ENCODE measurements around the gene PTPRD.

The PTPRD gene

DNA sequence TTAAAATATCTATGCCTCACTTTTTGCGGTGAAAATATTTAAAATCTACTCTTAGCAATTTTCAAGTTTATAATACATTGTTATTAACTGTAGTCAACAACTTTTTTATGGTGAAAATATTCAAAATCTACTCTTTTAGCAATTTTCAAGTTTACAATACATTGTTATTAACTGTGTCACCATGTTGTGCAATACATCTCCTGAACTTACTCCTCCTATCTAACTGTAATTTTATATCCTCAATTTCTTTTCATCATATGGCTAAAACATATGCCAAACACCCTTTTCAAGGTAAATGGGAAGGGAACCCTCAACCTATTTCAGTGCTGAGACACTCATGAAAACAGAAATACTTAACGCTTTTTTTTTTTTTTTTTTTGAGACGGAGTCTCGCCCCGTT is 1830.6 kb downstream of the PTPRD start:
- no peak for TF ChIP-seq CTCF (IDR thresholded peaks at IDR 0.05; ENCODE audit: insufficient read depth, low read length, poor library complexity, severe bottlenecking)
- TF ChIP-seq EZH2phosphoT487 (conservative IDR thresholded peaks at IDR 0.05; ENCODE audit: low read length), result no peak
- Histone ChIP-seq H3K4me3 (ENCODE audit: insufficient read depth, low read length, poor library complexity, severe bottlenecking) (no peak overlapping the region), H3K79me2 (ENCODE audit: insufficient read depth, low read length) (no peaks in the 10 kb centered on the region), H3K27me3 (ENCODE audit: low read length) (no peaks in the 10 kb centered on the region), H2AFZ (ENCODE audit: low read depth, low read length, severe bottlenecking) (no peak overlapping the region), H3K9ac (ENCODE audit: low read length) (no peak overlapping the region), H3F3A (ENCODE audit: insufficient read depth) (no peaks in the 10 kb centered on the region), H3K4me2 (ENCODE audit: low read depth, low read length, poor library complexity, severe bottlenecking) (no peak overlapping the region), H4K20me1 (ENCODE audit: low read depth, low read length) (no peaks in the 10 kb centered on the region), H3K9me3 (ENCODE audit: insufficient read depth, low read length) (no peaks in the 10 kb centered on the region), H3K36me3 (ENCODE audit: low read length) (no peaks in the 10 kb centered on the region), H3K27ac (ENCODE audit: low read depth, low read length) (no peak overlapping the region), H3K9me2 (replicated peaks; ENCODE audit: insufficient read depth, low read length) (0 out of 2 replicates have a peak, but pooled peaks cover 3% of the 10 kb centered on the region)

GRCh38 chr9:8781458-8781857 is 1831.3 kb downstream of the PTPRD start:
- no peak overlapping the region for H3K4me2 ChIP-seq (ENCODE audit: low read depth, low read length, poor library complexity, severe bottlenecking)
- no peaks in the 10 kb centered on the region for H3K9me3 ChIP-seq (ENCODE audit: insufficient read depth, low read length)
- 0 out of 2 replicates have a peak, but pooled peaks cover 3% of the 10 kb centered on the region for H3K9me2 ChIP-seq (replicated peaks; ENCODE audit: insufficient read depth, low read length)
- H4K20me1 ChIP-seq (ENCODE audit: low read depth, low read length), result no peaks in the 10 kb centered on the region
- no peak overlapping the region for H3K4me3 ChIP-seq (ENCODE audit: insufficient read depth, low read length, poor library complexity, severe bottlenecking)
- TF ChIP-seq CTCF (IDR thresholded peaks at IDR 0.05; ENCODE audit: insufficient read depth, low read length, poor library complexity, severe bottlenecking) (no peak), EZH2phosphoT487 (conservative IDR thresholded peaks at IDR 0.05; ENCODE audit: low read length) (no peak)
- H3K36me3 ChIP-seq (ENCODE audit: low read length), result no peaks in the 10 kb centered on the region
- H3K27ac ChIP-seq (ENCODE audit: low read depth, low read length), result no peak overlapping the region
- H3F3A ChIP-seq (ENCODE audit: insufficient read depth), result no peaks in the 10 kb centered on the region
- H3K27me3 ChIP-seq (ENCODE audit: low read length), result no peaks in the 10 kb centered on the region
- H2AFZ ChIP-seq (ENCODE audit: low read depth, low read length, severe bottlenecking), result no peak overlapping the region
- no peak overlapping the region for H3K9ac ChIP-seq (ENCODE audit: low read length)
- H3K79me2 ChIP-seq (ENCODE audit: insufficient read depth, low read length), result no peaks in the 10 kb centered on the region

- H3K27me3 ChIP-seq (ENCODE audit: low read length), result no peaks in the 10 kb centered on the region
- no peak overlapping the region for H3K27ac ChIP-seq (ENCODE audit: low read depth, low read length)
- H3K9me3 ChIP-seq (ENCODE audit: insufficient read depth, low read length), result no peaks in the 10 kb centered on the region
- H3K4me3 ChIP-seq (ENCODE audit: insufficient read depth, low read length, poor library complexity, severe bottlenecking), result no peak overlapping the region
- H3F3A ChIP-seq (ENCODE audit: insufficient read depth), result no peaks in the 10 kb centered on the region
- H3K9ac ChIP-seq (ENCODE audit: low read length), result no peak overlapping the region
- no peak overlapping the region for H3K4me2 ChIP-seq (ENCODE audit: low read depth, low read length, poor library complexity, severe bottlenecking)
- no peaks in the 10 kb centered on the region for H4K20me1 ChIP-seq (ENCODE audit: low read depth, low read length)
- H3K9me2 ChIP-seq (replicated peaks; ENCODE audit: insufficient read depth, low read length), result 0 out of 2 replicates have a peak, but pooled peaks cover 3% of the 10 kb centered on the region
- no peak for TF ChIP-seq CTCF (IDR thresholded peaks at IDR 0.05; ENCODE audit: insufficient read depth, low read length, poor library complexity, severe bottlenecking)
- no peak for TF ChIP-seq EZH2phosphoT487 (conservative IDR thresholded peaks at IDR 0.05; ENCODE audit: low read length)
- H3K36me3 ChIP-seq (ENCODE audit: low read length), result no peaks in the 10 kb centered on the region
- no peaks in the 10 kb centered on the region for H3K79me2 ChIP-seq (ENCODE audit: insufficient read depth, low read length)
- no peak overlapping the region for H2AFZ ChIP-seq (ENCODE audit: low read depth, low read length, severe bottlenecking)
Measured at GRCh38 chr9:8780386-8780785, 1832.4 kb downstream of the PTPRD start.
